Coronary artery (tissue), 2 donors: Measurements from ENCODE around the gene KCNMB2.

Source experiments
- DNase-seq: peaks from one replicate; pipeline ENCODE4 v3.0.0-alpha.2; 2017; ENCODE audit warnings: low spot score
- H3K27ac ChIP-seq, 2 donors: fragments of 200-600 bp; sonication (generic); one replicate each; pipeline ENCODE4 v1.5.1; 2016 to 2019
- H3K4me3 ChIP-seq: fragments of 200-600 bp; sonication (generic); 2 replicates; pipeline ENCODE4 v1.5.1; 2016; ENCODE audit warnings: mild to moderate bottlenecking, moderate library complexity
- TF ChIP-seq, protein P1 (sequence below): fragments of 200-600 bp; sonication (generic); IDR thresholded peaks from one replicate; pipeline ENCODE4 v1.5.1; 2019; ENCODE audit warnings: antibody characterized with exemption

The KCNMB2 gene

GRCh38 chr3:178802993-178803693, 266.9 kb downstream of the KCNMB2 start:
- Histone ChIP-seq H3K27ac (no peak overlapping the region), H3K4me3 (no peak overlapping the region)
- TF ChIP-seq, protein P1, sequence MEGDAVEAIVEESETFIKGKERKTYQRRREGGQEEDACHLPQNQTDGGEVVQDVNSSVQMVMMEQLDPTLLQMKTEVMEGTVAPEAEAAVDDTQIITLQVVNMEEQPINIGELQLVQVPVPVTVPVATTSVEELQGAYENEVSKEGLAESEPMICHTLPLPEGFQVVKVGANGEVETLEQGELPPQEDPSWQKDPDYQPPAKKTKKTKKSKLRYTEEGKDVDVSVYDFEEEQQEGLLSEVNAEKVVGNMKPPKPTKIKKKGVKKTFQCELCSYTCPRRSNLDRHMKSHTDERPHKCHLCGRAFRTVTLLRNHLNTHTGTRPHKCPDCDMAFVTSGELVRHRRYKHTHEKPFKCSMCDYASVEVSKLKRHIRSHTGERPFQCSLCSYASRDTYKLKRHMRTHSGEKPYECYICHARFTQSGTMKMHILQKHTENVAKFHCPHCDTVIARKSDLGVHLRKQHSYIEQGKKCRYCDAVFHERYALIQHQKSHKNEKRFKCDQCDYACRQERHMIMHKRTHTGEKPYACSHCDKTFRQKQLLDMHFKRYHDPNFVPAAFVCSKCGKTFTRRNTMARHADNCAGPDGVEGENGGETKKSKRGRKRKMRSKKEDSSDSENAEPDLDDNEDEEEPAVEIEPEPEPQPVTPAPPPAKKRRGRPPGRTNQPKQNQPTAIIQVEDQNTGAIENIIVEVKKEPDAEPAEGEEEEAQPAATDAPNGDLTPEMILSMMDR: no peak
- no peak for DNase-seq

- no peak for DNase-seq
- Histone ChIP-seq H3K27ac (no peak overlapping the region), H3K4me3 (no peak overlapping the region)
- TF ChIP-seq, protein P1: no peak
Measured at GRCh38 chr3:178804606-178805005, 268.4 kb downstream of the KCNMB2 start.

GRCh38 chr3:178805741-178806140, 269.5 kb downstream of the KCNMB2 start:
- TF ChIP-seq, protein P1: no peak
- no peak for DNase-seq
- no peak overlapping the region for H3K4me3 ChIP-seq
- no peak overlapping the region for H3K27ac ChIP-seq

GRCh38 chr3:178806651-178807050, 270.4 kb downstream of the KCNMB2 start:
- DNase-seq: no peak
- TF ChIP-seq, protein P1: no peak
- no peak overlapping the region for H3K4me3 ChIP-seq
- H3K27ac ChIP-seq: no peak overlapping the region

- TF ChIP-seq, protein P1: no peak
- no peak for DNase-seq
- Histone ChIP-seq H3K4me3 (no peak overlapping the region), H3K27ac (no peak overlapping the region)
Measured at GRCh38 chr3:178807694-178808093, 271.5 kb downstream of the KCNMB2 start.

DNA sequence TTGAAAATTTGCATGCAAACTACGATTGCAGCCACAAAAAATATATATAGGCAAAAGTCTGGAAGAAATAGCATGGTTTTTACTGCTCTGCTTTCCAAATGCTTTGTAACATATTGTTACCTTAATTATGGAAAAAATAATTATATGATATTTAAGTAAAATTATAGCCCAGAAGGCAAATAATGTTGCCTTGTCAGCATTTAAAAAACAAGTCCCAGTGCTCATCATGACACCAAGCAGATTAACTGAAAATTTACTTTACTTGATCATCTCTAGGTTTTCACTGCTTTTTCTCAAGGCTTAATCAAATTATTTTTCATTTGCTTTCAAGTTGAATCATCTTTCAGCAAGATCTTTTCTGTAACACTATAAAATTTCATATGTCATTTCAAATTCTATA, 272.5 kb downstream of the KCNMB2 start:
- DNase-seq: no peak
- TF ChIP-seq, protein P1: no peak

GRCh38 chr3:178810181-178810580, 273.9 kb downstream of the KCNMB2 start:
- H3K27ac ChIP-seq: no peak overlapping the region
- no peak for DNase-seq
- no peak overlapping the region for H3K4me3 ChIP-seq
- TF ChIP-seq, protein P1: no peak

More for the DNA sequence above, 272.5 kb downstream of the KCNMB2 start:
- Histone ChIP-seq H3K4me3 (no peak overlapping the region), H3K27ac (no peak overlapping the region)
